GM19025 (cell line): Measurements from ENCODE around the gene UBE2L3.
A peak's percentile ranks its signal among the peaks of the same experiment; 100 is the strongest.
"Not testable (repeated sequence)": the region's sequence is repeated elsewhere in the genome, so short reads cannot be mapped to it uniquely, and the experiment has no call there.

Experiments used
- ATAC-seq: cut with Tn5 transposase; IDR thresholded peaks from one replicate; pipeline ENCODE4 v1.9.1; 2021; ENCODE audit warnings: mild to moderate bottlenecking, low read depth, moderate library complexity; ENCODE audit not compliant: unreplicated experiment

UBE2L3 gene

DNA sequence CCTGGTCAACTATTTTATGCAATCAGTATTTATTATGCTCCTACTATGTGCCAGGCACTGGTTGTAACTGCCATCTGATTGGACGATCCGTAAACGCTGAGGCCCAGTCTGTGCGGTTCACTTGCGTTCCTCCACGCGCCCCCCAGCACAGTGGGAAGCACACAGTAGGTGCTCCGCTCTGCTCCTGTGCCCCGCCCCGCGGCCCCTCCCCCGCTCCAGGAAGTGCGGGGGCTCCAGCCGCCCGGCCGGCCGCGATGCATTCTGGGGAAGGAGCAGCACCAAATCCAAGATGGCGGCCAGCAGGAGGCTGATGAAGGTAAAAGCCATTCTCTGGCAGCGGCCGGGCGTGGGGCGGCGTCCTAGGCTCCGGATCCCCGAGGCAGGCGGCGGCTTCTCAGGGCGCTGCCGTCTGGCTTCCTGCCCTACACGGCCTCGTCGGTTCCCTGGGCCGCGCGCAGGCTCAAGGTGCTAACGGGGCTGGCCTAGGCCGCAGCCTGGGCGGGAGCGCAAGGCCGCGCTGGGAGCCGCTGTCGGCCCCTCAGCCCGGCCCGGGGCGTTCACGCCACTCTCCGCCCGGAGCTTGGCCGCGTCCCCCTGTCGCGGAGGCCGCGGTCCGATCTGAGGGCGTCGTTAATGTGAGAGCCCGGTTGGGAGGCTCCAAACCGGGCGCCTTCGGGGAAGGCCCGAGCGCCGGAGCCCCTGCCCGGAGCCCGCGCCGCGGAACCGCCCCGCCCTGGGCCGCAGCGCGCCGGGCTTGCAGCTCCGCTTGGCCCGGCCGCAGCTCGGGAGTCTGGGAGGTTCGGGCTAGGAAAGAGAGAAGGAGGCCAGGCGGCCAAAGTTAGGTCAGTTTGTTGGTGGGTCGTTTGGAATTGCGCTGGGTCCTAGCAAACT, at the start of gene UBE2L3:
UBE2L3 (plus strand) TSS at position 259 of the 891 bp plus-strand sequence; CDS start at position 290, 31 bp downstream.
- ATAC-seq = peak; percentile 48

DNA sequence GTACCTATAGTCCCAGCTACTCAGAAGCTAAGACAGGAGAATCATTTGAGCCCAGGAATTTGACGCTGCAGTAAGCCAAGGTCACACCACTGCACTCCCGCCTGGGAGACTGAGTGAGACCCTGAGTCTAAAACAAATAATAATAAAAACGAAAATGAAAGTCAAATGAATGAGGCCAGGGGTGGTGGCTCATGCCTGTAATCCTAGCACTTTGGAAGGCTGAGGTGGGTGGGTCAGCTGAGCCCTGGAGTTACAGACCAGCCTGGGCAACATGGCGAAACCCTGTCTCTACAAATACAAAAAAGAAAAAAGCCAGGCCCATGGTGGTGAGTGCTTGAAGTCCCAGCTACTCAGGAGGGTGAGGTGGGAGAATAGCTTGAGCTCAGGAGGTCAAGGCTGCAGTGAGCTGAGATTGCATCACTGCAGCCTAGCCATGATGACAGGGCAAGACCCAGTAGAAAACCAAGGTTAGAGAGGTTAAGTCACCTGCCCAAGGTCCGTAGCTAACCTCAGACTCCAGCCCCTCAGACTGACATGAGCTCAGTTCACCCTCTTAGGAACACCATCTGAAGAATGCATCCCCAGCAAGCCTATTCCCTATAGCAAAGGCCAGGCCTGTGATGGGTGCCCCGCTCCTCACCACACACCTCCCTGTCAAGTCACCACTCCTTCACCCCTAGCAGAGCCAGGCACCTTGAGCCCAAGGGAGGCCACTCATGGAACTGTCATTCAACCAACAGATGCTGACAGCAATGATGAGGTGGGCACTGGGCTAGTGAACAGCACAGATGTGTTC, 40.6 kb upstream of the UBE2L3 start:
- ATAC-seq = not testable (repeated sequence)

DNA sequence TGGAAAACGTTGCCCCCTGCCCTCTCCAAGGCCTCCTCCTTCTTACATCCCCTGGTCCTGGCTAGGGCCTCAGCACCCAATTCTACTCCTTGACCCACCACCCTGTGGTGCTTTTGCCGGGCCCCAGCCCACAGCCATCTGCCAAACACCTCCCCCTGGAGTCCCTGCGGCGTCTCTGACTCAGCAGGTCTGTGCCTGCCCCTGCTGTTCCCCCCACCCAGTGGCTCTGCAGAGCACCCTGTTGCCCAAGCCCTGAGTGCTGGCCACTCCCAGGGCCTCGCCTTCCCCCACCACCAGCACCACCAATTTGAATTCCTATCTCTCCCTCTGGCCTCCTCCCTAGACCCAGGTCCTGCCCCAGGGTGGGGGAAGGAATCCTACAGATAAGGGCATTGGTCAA, 36.0 kb upstream of the UBE2L3 start:
- not testable (repeated sequence) for ATAC-seq

DNA sequence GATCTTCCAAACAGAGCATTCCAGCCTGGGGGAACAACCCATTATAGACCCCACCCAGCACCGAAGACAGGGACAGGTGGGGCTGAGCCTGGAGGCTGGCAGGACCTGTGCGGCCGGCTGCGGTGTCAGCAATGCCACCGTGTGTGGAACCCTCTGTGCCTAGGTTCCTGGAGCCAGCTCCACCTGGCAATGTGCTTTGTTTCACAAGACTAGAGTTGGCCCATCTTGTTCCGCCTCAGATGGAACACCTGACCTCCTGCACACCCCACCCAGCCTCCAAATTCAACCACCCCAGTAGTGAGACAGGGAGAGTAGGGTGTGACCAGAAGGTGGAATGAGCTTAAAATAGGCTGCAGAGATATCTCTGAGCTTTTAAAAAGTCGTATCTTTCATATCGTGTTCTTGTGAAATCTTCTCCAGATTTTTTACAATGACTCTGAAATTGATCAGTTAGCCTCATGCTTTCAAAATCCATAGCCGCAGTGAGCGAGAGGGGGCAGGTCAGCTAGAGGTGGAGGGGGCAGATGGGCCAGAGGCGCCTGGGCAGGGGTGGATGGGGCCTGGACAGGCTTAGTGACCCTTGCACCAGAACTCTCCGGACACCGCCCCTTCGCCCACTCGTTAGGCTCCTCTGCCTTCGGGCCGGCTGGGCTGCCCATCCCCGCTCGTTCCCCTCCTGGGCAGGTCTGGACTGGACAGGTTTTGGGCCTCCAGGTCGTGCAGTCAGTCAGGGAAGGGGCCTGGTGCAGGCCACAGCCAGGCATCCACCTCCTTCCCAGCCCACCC, 34.5 kb upstream of the UBE2L3 start:
- ATAC-seq = not testable (repeated sequence)

DNA sequence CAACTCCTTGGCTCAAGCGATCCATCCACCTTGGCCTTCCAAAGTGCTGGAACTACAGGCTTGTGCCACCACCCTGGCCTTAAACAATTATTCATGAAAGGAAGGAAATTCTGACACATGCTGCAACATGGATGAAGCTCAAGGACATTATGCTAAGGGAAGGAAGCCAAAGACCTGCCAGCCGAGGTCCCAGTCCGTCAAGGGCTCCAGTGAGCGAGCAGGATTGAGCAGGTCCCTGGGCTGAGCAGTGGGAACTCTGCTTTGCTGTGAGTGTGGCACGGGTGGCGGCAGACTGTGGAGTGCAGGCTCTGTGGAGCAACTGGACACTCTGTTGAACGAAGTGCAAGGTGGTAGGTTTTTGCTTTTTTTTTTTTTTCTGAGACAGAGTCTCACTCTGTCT, 27.7 kb upstream of the UBE2L3 start:
- ATAC-seq = not testable (repeated sequence)

DNA sequence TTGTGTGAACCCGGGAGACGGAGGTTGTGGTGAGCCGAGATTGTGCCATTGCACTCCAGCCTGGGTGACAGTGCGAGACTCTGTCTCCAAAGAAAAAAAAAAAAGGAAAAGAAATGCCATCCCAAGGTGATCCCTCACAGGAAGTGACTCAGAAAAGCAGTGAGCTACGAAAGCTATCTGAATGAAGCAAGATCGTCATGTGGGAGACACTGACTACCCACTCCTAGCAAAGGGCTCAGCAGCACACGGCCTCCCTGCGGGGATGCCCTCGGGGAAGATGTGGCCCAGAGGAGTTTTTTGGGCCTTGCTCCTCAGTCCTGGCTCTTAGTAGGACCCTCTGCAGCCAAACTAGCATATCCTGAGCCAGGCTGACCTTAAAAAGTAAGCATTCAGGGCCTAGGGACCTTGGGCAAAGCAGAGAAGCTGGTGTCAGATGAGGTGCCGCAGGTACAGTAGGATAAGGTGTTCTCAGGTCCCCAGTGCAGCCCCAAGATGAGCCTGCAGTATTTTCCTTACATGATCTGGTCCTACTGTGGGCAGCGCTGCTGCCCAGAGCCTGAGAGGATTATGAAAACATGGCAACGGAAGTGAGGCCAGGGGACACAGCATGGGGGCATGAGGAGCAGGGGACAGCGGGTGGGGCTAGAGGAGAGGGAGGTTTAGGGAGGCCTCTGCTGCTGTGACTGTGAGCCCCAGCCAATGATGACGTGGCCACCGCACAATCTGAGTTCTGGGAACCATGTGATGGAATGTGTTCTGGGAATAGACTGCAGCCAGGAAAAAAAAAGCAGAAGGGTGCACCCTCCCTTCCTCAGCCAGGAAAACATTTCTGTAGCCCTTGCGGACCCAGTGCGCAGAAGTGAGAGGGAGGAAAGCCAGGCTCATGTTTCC, 22.8 kb upstream of the UBE2L3 start:
- ATAC-seq = not testable (repeated sequence)

DNA sequence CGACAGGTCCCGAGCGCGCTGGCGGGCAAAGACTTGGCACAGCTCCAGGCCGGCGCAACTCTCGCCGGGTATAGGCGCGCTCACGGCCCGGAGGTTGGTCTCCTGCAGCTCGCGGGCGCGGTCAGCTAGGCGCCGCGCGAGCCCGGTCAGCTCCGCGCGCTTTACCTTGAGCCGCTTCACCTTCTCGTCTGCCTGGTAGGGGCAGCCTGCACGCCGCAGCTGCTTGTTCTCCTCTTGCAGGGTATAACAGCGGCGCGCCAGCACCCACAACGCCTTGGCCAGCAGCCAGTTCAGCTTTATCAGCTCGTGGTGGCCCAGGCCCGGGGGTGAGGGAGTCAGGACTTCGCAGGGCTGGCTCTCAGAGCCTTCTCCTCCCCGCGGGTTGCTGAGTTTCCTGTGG, 18.0 kb upstream of the UBE2L3 start:
- ATAC-seq = not testable (repeated sequence)

DNA sequence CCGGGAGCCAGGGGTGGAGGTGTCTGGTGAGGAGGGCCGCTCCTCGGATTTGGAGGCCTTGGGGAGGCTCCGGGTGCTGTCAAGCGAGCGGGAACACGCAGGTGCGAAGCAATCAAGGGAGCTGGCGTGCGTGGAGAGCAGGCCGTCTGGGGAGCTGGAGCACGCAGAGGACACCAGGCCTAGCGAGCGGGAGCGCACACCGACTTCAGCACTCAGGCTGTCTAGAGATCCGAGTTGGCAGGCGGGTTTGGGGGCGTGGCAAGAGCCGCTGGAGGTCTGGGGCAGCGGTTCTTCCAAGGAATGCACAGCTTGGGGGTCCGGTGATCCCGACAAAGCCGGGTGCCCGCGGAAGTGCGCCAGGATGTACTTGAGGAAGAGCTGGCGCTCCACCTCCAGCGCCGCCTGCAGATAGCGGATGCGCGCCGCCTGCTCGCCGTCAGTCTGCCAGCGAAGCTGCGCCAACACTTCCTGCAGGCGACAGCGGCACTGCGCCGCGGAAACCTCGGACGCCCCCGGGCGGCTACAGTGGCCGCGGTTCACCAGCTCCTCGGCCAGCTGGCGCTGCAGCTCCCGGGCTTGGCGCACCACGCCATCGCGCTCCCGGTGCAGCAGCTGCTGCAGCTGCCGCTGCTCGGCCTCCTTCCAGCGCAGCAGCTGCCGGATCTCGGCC, 17.4 kb upstream of the UBE2L3 start:
- ATAC-seq = peak; percentile 78

DNA sequence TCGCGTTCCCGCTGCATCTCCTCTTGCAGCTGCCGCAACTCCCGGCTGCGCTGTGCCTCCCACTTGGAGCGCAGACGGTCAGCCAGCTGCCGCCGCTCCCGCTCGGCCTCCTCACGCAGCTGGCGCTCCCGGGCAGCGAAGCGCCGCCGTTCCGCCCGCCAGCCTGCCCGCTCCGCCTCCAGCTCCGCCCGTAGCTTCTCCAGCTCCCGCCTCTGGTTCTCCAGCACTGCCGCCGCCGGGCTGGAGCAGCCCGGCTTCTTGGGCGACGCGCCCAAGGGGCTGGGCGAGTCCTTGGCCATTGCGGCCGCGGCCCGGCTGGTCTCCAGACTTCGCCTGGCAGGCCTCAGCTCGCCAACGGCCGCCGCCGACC, 16.9 kb upstream of the UBE2L3 start:
- not testable (repeated sequence) for ATAC-seq

DNA sequence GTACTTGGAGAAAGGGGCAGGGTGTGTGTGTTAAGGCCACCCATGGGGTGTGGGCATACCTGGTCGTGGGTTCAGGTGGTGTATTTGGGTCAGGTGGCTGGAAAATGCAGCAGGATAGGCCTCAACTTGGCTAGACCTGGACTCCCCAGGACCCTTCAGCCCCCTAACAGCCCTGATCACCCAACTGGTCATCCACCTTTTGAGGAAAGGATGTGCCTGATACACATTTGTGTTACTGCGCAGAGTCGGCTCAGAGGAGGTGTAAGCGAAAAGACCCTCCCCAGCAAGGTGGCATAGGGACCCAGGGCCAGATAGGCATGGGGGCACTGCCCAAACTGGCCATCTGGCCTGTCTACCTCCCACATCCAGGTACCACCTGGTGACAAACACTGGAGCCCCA, 16.2 kb upstream of the UBE2L3 start, which contains the start of gene RIMBP3C:
RIMBP3C (minus strand) TSS at position 101 of the 400 bp plus-strand sequence. CDS start 485 bp downstream, outside the sequence.
- not testable (repeated sequence) for ATAC-seq

DNA sequence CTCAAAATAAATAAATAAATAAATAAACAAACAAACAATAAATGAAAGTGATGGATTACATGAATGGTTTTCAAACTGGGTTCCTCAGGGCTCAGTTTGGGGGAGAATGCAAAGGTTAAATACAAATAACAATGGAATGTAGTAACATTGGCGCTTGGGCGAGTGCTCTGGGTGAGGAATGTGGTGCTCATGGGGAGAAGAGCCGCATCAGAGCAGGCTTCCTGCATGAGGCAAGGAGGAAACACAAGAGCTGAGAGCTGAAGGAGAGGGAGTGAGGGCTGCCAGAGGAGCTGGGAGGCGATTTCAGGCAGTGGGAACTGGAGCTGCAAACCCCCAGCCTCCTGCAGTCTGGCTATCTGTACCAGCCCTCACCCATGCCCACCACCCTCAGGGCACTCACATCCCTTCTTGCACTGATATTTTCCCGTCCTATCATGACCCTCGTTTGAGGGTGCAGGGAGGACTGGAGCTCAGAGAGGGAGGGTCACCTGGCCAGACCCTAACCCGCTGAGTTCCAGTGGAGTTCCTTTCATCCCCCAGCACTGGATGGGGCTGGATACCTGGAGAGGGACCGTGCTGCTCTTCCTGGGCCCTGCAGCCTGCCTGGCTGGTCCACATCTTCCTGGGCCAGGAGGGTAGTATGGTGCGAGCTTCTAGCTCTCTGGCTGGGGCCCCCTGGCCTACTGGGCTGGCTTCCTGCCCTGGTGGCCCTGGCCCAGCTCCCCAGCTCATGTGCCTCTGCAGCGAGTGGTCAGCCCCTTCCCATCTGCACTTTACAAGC, 8.0 kb upstream of the UBE2L3 start:
- ATAC-seq = not testable (repeated sequence)

DNA sequence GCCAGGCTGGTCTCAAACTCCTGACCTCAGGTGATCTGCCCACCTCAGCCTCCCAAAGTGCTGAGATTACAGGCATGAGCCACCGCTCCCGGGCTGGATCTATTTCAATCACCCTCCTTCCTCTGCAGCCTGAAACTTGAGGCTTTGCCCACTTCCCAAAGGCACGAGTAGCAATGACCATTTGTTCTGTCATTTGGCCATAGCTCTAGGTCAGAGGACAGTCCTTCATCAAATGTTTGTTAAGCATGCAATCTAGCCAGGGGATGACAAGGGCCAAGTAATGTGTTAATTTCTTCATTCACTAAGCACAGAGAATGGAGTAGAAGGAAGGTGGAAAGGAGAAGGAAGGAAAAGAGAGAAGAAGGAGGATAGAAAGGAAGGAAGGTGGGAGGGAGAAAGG, 6.9 kb upstream of the UBE2L3 start:
- not testable (repeated sequence) for ATAC-seq

DNA sequence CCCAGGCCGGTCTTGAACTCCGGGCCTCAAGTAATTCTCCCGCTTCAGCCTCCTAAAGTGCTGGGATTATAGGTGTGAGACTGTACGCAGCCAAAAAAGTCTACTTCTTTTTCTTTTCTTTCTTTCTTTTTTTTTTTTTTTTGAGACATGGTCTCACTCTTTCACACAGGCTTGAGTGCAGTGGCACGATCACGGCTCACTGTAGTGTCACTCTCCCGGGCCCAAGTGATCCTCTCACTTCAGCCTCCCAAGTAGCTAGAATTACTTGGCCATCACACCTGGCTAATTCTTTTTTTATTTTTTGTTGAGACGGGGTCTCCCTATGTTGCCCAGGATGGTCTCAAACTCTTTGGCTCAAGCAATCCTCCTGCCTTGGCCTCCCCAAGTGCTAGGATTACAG, 3.6 kb upstream of the UBE2L3 start:
- ATAC-seq = no peak

DNA sequence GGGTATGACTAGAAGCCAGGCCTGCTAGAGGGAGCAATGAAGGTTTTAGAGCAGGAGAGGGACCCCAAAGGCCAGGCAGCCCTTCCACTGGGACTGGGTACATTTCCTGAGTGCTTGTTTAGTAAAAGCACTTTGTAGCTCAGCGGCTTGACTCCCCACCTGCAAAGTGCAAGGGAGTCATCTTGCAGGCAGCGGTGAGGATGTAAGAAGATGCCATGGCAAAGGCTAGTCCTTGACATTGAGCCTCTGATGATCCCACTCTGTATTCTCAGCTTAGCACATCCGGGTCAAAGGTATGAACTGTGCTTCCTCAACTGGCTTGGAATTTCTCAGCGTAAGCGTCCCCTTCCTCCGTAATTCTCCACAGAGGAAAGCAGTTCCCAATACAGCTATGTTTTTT, 3.1 kb upstream of the UBE2L3 start:
- no peak for ATAC-seq

DNA sequence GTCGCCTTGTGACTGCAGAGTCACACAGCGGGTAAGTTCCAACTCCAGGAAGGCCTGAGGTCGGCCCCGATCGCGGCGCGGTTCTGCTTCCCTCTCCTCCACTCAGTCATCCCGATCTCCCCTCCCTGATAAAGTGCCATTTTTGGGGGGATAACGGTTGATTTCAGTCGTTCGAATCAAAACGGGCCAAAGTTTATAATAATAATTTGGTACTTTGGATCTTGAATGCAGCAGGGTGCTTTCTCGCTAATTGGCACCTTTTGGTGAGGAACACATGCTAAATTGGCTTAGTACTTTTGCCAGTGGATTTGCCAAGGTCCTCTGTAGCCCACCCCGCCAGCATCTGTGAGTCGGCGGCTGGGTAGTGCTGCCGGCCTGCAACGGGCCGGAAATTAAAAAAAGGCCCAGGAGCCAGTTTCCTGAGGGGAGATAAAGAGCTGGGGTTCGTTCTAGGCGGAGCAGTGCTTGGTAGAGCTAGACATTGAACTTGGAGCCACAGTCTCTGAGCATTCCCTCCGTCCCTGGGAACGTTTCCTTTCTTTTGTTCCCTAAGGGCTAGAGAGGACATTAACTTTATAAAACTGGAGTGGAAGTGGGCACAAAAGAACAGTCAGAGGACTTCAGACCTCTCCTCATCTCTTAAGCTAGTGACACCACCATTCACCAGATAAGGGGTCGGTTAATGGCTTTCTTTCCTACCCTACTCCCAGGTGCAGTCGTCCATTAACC, 997 bp downstream of the UBE2L3 start:
- no peak for ATAC-seq

DNA sequence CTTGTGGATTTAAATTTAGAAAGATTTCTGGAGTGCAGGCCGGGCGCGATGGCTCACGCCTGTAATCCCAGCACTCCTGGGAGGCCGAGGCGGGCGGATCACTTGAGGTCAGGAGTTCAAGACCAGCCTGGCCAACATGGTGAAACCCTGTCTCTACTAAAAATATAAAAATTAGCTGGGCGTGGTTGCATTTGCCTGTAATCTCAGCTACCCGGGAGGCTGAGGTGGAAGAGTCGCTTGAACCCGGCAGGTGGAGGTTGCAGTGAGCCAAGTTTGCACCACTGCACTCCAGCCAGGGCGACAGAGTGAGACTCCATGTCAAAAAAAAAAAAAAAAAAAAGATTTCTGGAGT, 1.5 kb downstream of the UBE2L3 start:
- not testable (repeated sequence) for ATAC-seq

DNA sequence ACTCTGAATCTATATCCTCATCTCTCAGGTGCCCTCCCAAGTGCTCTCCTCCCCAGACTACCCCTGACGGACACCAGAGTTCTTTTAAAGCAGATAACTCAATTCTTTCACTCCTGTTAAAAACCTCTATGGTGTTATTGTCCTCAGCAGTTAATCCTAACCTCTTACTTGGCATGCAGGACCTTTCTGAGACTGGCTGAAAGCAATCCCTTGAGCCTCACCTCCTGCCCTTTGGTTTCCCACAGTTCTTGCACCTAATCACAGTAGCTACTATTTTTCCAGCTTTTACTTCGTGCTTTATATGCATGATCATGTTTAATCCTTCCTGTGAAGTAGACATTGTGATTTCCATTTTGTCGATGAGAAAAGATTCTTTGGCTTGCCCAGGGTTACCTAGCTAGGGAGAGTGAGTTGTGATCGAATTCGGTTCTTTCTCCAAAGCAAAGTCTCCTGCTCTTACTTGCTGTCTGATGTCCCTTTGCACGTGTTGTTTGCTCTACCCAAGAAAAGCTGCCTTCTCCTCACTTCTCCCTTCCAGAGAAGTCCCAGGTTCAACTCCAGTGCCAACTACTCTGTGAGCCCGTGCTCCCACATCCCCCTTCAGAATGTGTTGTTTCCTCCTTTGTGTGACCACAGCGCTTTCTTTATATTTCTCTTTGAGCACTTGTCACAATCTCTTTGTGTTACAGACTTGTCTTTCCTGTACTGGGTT, 2.1 kb downstream of the UBE2L3 start:
- ATAC-seq = no peak
